ENCODE measurements around the gene RUNX2. TPM values are rescaled to one million over a fixed set of nuclear protein-coding genes. Genes with fewer than 3 reads are reported as not detected.

Gene RUNX2
- total and polyA plus RNA-seq, 10 of the 15 experiments (the other 5 are each of a cell fraction or from before 2014, with no cell fraction given) = 0.01 to 0.77 (median 0.15) TPM; not detected in 3

DNA sequence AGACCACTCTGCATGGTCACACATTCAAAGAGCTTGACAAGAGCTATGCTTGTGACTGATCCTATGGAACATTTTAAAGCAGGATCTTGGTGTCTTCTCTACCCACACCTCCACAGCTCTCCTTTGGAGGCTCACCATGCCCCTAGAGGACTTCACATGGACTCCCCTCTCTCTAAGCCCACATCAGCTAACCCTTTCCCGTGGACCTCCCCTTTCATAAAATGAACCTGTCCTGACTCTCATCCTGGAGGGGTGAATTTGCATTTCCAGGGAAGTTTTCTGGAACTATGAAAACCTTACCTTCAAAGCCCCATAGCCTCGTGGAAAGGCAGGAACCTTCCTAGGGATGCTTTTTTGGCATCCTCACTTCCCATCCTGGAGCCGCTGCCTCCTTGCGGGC lies 234.0 kb downstream of the RUNX2 start:
- ChIA-PET SMC1A (ENCODE audit: uncharacterized antibody, unreplicated experiment) (interaction anchor here (1.5 kb wide), 1 partner anchor 10 kb away, joined by 4 read pairs; no protein-coding TSS in a partner anchor), RAD21 (ENCODE audit: unreplicated experiment) (no interaction called here), CTCF (no interaction called here), POLR2A (no interaction called here)
- Histone ChIP-seq H3K36me3 (ENCODE audit: control insufficient read depth in 2 of 2, insufficient read depth in 2 of 2, low read length in 1 of 2) (no peaks in the 10 kb centered on the region), H3K27ac (ENCODE audit: control insufficient read depth, insufficient read depth) (no peak overlapping the region), H3K4me3 (no peak overlapping the region), H3K79me2 (ENCODE audit: control insufficient read depth, insufficient read depth, low read length) (no peaks in the 10 kb centered on the region), H3K9ac (ENCODE audit: control insufficient read depth, insufficient read depth, low read length) (no peak overlapping the region), H3K4me2 (ENCODE audit: control insufficient read depth, insufficient read depth) (no peak overlapping the region), H4K20me1 (ENCODE audit: control insufficient read depth, insufficient read depth) (no peaks in the 10 kb centered on the region), H2AFZ (ENCODE audit: control insufficient read depth, low read depth, low read length) (no peak overlapping the region), H3K4me1 (ENCODE audit: control insufficient read depth, insufficient read depth, low read length) (no peaks in the 10 kb centered on the region), H3K27me3 (replicated peaks in 1 of 2; ENCODE audit: control insufficient read depth in 2 of 2, insufficient read depth in 2 of 2, low read length in 1 of 2) (no peaks in the 10 kb centered on the region; a peak in 2 of 4 replicates), H3K9me3 (replicated peaks; ENCODE audit: control insufficient read depth, insufficient read depth, low read length) (peaks cover 1% of the 10 kb centered on the region; the same call in 1 of the 3 replicates)
- DNase-seq (ENCODE audit: low read depth, low spot score) = no peak
- no peak for TF ChIP-seq ZNF217 (IDR thresholded peaks at IDR 0.05)
- TF ChIP-seq ZNF274 (IDR thresholded peaks at IDR 0.05; ENCODE audit: insufficient read depth, insufficient read length) = no peak
- in situ Hi-C loops (cut with MboI) (no loop called here), intact Hi-C loops (cut with micrococcal nuclease; ENCODE audit: unreplicated experiment) (no loop called here)
- no TSS peak for BruUV-seq (replicated peaks)
- no peak for FAIRE-seq
- WGBS (ENCODE audit: insufficient coverage, insufficient replicate concordance, low lambda C conversion rate, missing lambda C conversion rate) = 29% methylated on average over 4 of the region's 4 CpGs
- no peak for ATAC-seq

DNA sequence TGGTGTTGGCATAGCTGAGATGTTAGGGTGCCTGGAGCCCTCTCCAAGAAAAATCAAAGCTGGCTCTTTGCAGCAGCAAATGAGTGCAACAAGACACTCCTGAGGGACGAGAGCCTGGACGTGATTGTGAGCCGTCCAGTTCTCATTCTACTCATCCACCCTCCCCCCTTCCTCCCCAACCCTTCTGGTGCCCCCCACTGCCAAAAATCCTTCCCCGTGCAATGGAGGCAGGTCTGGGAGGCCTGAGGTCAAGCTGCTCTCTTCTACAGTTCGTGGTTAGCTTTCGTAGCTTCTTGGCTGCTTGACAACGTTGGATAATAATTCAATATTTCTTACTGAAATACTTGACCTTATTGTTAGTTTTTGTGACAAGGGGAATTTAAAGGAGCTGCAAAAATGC lies 234.9 kb downstream of the RUNX2 start:
- Histone ChIP-seq H3K79me2 (ENCODE audit: control insufficient read depth, insufficient read depth, low read length) (no peaks in the 10 kb centered on the region), H3K4me3 (no peak overlapping the region), H3K36me3 (ENCODE audit: control insufficient read depth in 2 of 2, insufficient read depth in 2 of 2, low read length in 1 of 2) (no peaks in the 10 kb centered on the region), H3K4me2 (ENCODE audit: control insufficient read depth, insufficient read depth) (no peak overlapping the region), H2AFZ (ENCODE audit: control insufficient read depth, low read depth, low read length) (no peak overlapping the region), H3K27me3 (replicated peaks in 1 of 2; ENCODE audit: control insufficient read depth in 2 of 2, insufficient read depth in 2 of 2, low read length in 1 of 2) (no peaks in the 10 kb centered on the region; a peak in 2 of 4 replicates), H4K20me1 (ENCODE audit: control insufficient read depth, insufficient read depth) (no peaks in the 10 kb centered on the region), H3K4me1 (ENCODE audit: control insufficient read depth, insufficient read depth, low read length) (no peaks in the 10 kb centered on the region), H3K27ac (ENCODE audit: control insufficient read depth, insufficient read depth) (no peak overlapping the region), H3K9ac (ENCODE audit: control insufficient read depth, insufficient read depth, low read length) (no peak overlapping the region), H3K9me3 (replicated peaks; ENCODE audit: control insufficient read depth, insufficient read depth, low read length) (peaks cover 1% of the 10 kb centered on the region; the same call in 1 of the 3 replicates)
- WGBS (ENCODE audit: insufficient coverage, insufficient replicate concordance, low lambda C conversion rate, missing lambda C conversion rate) = 34% methylated on average over 7 of the region's 7 CpGs
- FAIRE-seq (no peak), ATAC-seq (no peak), DNase-seq (ENCODE audit: low read depth, low spot score) (no peak)
- ChIA-PET SMC1A (ENCODE audit: uncharacterized antibody, unreplicated experiment) (interaction anchor here (1.5 kb wide), 1 partner anchor 9 kb away, joined by 4 read pairs; no protein-coding TSS in a partner anchor), POLR2A (no interaction called here), CTCF (interaction anchor here (1.0 kb wide), 1 partner anchor 62 kb away, joined by 4 read pairs; no protein-coding TSS in a partner anchor), RAD21 (ENCODE audit: unreplicated experiment) (no interaction called here)
- no TSS peak for BruUV-seq (replicated peaks)
- TF ChIP-seq JUND (IDR thresholded peaks at IDR 0.05; ENCODE audit: low read depth, low read length) (no peak), POLR2A (IDR thresholded peaks at IDR 0.05; ENCODE audit: low read depth, low read length) (no peak), ATF7 (IDR thresholded peaks at IDR 0.05; ENCODE audit: low read depth) (no peak), NRF1 (conservative IDR thresholded peaks at IDR 0.05; ENCODE audit: low read depth, low read length) (no peak), BACH1 (IDR thresholded peaks at IDR 0.05; ENCODE audit: borderline replicate concordance) (no peak), ZNF274 (IDR thresholded peaks at IDR 0.05; ENCODE audit: insufficient read depth, insufficient read length) (no peak), HDGF (IDR thresholded peaks at IDR 0.05) (no peak), SMARCA5 (IDR thresholded peaks at IDR 0.05) (no peak), ZNF24 (IDR thresholded peaks at IDR 0.05) (no peak), MLLT1 (IDR thresholded peaks at IDR 0.05) (no peak), HCFC1 (IDR thresholded peaks at IDR 0.05; ENCODE audit: low read length) (no peak), CBX5 (IDR thresholded peaks at IDR 0.05; ENCODE audit: low read depth) (no peak)
- TF ChIP-seq, protein P1, sequence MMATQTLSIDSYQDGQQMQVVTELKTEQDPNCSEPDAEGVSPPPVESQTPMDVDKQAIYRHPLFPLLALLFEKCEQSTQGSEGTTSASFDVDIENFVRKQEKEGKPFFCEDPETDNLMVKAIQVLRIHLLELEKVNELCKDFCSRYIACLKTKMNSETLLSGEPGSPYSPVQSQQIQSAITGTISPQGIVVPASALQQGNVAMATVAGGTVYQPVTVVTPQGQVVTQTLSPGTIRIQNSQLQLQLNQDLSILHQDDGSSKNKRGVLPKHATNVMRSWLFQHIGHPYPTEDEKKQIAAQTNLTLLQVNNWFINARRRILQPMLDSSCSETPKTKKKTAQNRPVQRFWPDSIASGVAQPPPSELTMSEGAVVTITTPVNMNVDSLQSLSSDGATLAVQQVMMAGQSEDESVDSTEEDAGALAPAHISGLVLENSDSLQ (IDR thresholded peaks at IDR 0.05) = no peak
- intact Hi-C loops (cut with micrococcal nuclease; ENCODE audit: unreplicated experiment) (no loop called here), in situ Hi-C loops (cut with MboI) (no loop called here)
